ENCODE data around the gene TAS1R3.

GRCh38 chr1:1294250-1294890, 36.7 kb upstream of the TAS1R3 start:
- TF ChIP-seq CTCF (IDR thresholded peaks at IDR 0.05; ENCODE audit: low read depth, low read length) (no peak), EZH2phosphoT487 (IDR thresholded peaks at IDR 0.05; ENCODE audit: low read depth) (no peak)

All from OCI-LY3 (cell line).